Measurements from ENCODE around the gene WFDC5.
A peak's percentile ranks its signal among the peaks of the same experiment; 100 is the strongest.

Gene WFDC5

DNA sequence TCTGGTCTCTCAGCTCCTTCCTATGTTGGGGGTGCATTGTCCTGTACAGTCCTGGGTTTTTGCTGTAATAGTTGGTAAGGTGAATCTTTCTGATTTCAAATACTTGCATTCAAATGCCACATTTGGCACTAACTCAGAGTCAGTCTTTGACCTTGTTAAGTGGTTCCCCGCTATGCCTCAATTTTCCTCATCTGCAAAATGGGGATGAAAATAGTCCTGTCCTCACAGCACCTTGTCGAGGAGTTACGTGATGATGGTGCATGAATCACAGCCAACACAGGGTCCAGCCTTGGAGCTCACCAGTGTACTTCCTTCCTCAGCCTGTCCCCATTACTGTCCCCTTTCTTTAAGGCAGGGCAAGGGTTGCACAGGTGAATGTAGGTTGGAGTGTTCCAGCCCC lies 1.1 kb downstream of the WFDC5 start:
- DNase-seq = no peak

DNA sequence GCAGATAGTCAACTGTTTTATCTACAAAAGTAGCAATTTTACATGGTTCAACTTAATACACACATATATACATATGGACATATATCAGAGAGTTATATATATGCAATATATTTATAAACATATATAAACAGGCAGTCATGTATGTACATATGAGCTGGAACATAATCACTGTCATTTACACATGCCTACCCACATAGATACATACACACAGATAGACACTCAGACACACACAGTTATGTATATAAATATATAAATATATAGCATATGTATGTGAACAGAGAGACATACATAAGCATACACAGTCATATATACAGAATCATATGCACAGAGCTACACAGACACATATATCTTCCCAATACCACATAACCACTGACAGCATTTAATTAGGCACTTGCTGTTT lies 2.2 kb downstream of the WFDC5 start:
- no peak for DNase-seq

DNA sequence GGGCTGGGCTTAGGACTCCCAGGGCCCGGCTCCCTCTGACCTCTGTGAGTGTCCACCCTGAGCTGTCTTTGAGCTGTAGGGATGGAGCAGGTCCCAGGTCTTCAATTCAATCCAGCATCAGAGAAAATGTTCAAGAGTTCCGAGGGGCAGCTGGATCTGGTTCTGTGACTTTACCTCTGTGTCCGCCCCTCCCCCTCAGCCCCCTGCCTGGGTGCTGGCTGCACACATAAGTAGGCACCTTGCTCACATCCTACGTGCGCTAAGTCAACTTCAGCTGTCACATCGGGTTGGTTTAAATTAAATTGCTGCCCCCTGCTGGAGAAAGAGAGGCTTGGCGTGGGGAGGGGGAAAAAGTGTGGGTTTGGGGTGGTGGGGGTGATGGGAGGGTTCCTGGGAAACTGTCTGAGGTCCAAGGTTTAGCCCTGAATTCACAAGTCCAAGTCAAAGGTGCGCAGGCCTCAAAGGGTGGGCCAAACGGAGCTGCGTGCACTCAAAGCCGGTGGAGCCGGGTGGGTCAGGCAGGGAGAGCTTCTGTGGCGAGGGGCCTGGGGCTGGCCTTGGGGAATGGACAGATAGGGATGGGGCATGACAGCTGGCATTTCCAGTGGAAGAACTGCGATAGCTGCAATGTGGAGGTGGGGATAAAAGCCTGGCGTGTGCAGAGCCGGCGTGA lies 3.0 kb downstream of the WFDC5 start:
- DNase-seq = no peak

DNA sequence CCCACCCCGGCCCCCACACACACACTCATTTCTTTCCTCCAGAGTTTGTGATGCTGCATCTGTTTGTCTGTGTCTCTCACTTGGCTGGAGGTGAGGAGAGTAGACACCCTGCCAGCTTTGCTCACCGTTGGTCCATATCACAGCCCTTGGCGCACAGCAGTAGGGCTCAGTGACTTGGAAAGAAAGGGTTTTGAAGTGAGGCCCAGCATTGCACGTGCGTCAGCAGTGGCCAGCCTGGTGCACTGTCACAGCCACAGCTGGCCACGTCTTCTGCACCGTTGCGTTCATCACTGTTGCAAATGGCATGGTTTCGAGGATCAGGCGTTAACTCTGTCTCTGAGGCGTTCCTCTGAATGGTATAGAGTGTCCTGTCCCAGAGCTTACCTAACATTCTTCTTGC lies 3.7 kb downstream of the WFDC5 start:
- DNase-seq = no peak

DNA sequence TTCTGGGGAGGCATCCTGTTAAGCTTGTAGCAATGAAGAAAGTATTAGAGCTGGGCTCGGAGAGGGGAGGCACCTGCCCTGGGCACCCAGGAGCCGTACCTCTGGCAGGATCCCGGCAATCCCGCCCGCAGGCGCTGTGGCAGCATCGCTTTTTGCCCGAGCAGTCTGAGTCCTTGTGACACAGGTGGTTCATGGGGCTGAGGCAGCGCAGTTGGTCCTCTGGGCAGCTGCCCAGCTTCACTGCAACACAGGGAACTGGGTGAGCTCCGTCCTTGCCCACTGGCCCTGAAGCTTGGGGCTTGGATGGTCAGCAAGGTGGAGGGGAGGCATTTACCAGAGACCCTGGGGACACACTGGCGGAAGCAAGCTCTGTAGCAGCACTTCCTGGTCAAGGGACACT lies 4.7 kb downstream of the WFDC5 start:
- DNase-seq = no peak

DNA sequence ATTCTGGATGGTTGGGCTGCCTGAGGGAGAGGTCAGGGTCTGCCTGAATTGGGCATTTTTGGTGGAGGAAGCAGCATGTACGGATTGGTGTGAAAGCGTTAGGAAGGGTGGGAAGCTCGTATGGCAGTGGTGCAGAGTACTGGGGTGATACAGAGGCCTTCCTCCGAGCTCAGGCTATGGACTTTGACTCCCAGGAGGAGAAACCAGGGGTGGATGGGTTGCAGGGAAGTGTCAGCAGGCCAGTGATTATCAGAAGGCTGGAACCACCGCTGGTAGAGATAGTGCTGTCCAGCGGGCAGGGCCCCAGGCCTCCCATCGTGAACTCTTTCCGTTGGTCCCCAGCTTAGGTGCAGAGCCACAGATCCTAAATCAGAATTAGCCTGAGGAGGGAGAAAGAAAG lies 5.3 kb downstream of the WFDC5 start:
- DNase-seq = no peak

DNA sequence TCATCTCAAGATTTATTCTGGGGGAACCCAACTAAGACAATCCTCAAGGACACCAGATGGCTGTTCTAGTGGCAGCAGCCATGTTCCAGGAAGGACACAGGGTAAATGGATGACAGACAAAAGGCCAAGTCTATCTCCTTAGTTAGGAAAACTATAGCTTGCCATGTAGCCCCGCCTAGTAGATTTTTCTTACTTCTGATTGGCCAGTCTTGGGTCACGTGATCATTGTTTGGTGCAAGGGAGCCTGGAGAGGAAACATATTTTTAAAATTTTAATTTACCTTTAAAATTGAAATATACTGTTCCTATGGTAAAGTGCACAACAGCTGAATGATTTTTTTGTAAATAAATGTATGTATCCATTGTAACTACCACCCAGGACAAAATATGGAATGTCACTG lies 9.7 kb downstream of the WFDC5 start:
- DNase-seq = no peak

DNA sequence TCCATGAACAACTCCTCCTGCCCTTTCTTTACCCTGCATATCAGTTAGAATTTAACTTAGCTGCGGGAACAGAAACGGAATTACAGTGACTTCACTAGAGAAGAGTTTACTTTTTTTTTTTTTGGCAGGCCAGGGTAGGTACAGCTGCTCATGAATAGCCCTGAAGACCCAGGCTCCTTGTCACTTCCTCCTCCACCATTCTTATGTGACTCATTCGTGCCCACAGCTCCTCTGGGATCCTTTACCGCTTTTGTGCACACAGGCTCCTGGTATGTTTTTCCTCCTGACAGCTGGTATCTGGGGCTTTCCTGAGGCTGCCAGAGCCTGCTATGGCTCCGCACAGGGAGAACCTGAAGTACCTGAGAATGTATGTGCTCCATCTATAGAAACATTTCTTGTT lies 10.2 kb downstream of the WFDC5 start:
- DNase-seq = no peak

DNA sequence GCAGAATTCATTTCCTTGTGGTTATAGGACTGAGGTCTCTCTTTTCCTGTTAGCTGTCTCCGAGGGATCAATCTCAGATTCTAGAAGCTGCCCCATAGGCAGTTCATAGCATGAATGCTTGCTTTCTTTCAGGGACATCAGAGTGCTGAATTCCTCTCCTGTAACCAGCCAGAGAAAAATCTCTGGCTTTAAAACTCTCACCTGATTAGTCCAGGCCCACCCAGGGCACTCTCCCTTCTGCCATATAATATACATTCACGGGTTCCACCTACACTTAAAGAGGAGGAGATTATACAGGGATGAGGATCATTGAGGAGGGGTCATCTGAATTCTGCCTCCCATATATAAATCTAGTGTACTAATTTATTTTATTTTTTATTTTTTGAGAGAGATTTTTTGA lies 11.9 kb downstream of the WFDC5 start:
- no peak for DNase-seq

DNA sequence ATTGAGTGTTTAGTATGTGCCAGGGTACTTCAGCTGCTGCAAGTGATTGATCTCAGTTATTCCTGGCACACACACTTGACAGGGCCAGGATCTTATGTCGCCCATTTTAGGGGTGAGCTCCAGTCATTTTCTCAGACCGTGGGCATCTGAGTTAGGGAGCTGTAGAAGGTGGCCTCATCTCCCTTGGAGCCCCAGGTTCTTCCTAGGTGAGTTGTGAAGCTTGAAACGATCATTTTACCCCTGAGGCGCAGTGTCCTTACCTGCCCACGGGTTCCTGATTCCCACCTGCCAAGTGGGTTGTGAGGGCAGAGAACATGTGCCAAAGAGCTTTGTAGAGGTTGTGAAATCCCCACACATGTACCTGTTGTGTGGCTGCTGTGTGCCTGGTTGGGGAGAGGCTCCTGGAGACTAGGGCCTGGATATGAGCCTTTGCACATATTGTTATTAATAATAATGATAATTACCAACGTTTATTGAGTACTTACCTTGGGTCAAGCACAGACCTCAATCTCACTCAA lies 13.6 kb downstream of the WFDC5 start:
- no peak for DNase-seq

DNA sequence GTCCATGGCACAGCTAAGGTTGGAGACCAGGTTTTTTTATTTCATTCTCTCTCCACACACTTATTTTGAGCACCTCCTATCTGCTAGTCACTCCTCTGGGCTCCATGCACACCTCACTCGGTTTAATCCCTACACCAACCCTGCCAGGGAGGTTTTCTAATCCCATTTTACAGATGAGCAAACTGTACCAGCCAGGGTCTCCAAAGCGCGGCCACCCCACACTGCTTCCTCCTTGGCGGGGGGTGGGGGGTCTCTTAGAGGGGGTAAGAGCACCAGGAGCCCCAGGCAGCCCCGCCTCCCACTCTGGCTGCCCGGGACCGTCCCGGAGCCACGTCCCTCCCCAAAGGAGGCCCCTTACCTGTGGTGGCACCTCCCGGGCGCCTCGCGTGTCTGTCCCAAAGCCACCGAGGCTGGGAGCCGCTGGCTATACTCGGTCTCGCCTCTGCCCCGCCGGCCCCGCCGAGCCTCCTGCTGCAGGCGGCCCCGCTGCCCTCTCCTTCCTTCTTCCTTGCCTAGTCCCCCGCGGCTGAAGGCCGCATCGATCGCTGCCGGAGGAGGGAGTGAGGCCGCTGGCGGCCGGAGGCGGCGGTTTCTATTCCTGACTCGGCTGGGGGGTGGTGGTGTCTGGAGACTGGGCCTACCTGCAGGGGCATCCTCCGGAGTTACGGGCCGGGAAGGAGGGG lies 14.3 kb downstream of the WFDC5 start, which contains the start of gene KCNS1:
Gene KCNS1 (minus strand): TSS at position 565 of the 683 bp plus-strand sequence. CDS start 1,891 bp downstream, outside the sequence.
- no peak for DNase-seq

DNA sequence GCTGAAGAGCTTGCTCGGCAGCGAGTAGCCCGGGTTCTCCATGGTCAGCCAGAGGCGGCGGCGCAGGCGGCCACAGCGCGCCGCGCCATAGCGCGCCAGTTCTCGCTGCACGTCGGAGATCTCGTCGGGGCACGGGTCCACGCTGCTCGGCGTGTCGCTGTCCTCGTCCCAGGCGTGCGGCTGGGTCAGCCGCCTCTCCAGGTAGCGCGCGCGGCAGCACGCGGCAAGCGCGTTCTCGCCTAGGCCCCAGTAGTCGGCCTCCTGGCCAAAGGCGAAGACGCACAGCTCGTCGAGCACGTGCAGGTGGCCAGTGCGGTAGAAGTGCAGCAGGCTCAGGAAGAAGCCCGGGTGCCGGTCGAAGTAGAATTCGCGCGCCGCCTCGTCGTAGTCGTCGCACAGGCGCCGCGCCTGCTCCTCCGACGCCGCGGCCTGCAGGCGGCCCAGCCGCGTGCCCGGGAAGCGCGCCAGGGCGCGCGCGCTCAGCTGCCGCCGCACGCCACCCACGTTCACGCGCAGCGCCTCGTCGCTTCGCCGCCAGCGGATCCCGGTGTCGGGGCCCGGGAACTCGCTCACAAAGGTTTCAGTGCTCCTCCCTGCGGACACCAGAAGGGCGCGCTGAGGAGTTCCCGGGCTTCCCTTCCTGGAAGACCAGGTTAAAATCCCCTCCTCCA lies 16.7 kb downstream of the WFDC5 start:
- no peak for DNase-seq

DNA sequence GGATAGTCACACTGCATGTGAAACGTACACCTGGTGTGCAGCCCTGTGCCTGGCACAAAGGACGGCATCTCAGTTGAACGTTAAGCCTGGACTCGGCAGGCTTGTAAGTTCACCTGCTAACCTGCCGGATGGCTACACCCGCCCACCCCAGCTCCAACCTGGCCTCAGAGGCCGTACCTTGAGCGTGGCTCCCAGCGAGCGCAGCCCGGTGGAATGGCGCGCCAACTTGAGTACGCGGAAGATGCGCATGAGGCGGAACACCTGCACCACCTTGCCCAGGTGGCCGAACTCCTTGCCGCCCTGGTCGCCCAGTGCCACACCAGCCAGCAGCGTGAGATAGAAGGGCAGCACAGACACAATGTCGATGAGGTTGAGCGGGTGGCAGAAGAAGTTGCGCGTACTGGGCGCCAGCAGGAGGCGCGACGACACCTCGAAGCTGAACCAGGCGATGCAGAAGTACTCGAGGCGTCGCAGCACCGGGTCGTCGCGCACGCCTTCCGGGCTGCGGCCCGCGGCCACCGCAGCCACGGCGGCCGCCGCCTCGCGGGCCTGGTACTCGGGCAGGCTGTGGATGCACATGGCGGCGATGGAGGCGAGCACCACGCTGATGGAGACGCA lies 17.4 kb downstream of the WFDC5 start:
- DNase-seq = no peak

DNA sequence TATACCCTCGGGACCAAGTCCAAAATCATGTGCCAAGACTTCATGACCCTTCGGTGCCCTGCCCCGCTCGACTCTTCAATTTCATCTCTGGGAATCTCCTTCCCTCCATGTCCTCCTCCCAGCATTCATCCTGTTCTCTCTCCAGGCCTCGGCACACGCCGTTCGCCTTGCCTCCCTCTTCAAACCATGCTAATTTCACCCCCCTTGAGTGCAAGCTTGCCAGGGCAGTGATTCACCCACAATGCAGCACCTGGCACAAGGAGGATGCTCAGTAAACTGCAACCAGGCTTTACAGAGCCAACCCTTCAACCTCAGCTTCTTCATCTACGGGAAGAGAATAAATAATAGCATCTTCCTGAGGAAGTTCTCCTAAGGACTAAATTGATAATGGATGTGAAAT lies 18.2 kb downstream of the WFDC5 start:
- no peak for DNase-seq

DNA sequence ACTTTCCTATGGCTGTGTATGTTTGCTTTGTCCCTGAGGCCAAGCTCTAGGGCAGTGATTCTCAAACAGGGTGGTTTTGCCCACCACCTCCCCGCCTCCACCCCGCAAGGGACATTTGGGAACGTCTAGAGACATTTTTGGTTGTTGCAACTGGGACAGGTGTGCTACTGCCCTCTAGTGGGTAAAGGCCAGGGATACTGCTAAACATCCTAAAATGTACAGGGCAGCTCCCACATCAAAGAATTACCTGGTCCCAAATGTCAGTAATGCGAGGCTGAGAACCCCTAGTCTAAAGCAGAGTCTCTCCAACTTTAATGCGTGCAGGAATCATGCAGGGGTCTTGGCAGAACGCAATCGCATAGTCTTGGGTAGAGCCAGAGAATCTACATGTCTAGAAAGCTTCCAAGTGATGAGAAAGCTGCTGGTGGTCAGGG lies 19.2 kb downstream of the WFDC5 start:
- DNase-seq = peak; percentile 61

DNA sequence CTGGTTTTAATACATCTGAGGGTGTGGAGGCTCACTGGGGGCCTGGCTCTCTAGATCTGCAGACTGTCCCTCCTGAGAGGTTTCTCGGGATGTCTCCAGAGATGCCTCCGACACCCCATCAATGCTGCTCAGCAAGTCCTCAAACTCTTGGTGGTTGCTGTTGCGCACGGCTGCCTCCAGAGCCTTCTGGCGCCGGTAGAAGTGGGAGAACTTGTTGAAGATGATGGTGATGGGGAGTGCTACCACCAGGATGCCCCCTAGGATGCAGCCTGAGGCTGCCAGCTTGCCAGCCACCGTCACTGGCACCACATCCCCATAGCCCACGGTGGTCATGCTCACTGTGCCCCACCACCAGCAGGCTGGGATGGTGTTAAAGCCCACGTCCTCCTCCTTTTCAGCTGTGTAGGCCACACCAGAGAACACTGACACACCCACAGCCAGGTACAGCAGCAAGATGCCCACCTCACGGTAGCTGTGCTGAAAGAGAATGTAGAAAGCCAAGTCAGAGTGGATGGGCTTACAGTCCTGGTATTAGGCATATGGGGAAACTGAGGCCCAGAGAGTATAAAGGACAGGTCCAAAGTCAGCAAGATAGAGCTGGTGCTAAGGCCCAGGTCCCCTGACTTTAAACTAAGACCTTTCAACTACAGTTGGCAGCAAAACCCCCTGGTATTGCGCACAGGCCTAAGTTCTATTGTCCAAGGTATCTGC lies 20.0 kb downstream of the WFDC5 start:
- DNase-seq = no peak

DNA sequence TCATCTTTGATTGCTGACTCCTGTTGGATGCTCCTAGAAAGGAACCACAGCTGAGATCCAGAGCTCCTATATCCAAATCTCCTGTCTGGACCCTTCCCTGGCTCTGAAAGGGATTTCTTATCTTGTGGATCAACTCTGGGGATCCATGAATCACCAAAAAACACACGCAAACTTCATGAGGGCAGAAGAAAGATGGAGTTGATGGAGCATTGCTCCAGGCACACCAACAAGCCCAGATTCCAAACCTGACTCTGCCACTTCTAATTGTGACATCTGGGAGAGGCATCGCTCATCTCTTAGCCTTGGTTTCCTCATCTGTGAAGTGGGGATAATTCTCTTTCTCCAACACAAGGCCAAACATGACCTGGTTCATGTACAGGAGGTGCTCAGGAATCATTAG lies 20.8 kb downstream of the WFDC5 start:
- DNase-seq = no peak

DNA sequence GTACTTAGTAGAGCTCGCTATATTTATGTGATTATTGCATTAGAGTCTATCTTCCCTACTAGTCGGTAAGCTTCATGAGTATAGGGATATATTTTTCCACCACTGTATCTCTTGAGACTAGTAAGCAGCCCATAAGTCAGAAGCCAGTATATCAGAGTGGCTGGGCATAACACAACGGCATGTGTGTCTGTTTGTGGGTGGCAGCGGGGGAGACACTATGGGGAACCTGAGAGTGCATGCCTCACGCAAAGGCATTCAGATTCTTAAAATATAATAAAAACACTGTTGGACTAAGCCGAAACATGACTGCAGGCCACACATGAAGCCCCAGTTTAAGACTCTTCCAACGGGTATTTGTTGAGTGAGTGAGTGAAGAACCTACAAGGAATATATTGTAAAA lies 22.1 kb downstream of the WFDC5 start:
- no peak for DNase-seq

DNA sequence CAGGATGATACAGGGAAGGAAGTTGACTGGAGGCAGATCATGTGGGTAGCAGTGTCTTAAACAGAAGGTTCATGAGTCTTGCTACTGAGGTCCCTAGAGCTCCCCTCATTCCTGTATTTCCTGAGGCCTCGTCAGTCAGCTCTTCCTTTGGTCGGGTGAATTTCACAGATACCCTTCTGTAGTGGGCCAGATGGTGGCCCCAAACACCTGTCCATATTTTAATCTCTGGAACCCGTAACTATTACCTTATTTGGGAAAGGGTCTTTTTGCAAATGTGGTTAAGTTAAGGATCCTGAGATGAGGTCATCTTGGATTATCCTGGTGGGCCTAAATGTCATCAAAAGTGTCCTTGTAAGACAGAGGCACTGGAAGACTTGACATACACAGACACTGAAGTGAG lies 23.6 kb downstream of the WFDC5 start:
- no peak for DNase-seq

DNA sequence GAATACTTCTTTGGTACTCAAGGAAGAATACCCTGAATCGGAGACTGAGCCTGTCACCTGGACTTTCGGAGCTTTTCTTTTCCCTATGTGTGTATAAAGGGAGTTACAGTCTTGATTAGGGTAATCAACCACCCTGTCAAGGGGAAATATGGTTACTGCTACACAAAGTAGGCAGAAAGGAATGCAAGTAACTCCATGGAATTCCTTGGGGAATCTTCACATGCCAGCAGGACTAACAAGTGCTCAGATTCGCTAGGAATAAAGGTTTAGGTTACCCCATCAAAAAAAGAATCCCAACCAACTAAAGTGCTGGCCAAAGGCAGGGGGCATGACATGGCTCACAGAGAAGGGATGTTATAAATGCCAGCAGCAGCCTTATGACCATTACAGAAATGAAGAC lies 24.5 kb downstream of the WFDC5 start:
- DNase-seq = no peak

DNA sequence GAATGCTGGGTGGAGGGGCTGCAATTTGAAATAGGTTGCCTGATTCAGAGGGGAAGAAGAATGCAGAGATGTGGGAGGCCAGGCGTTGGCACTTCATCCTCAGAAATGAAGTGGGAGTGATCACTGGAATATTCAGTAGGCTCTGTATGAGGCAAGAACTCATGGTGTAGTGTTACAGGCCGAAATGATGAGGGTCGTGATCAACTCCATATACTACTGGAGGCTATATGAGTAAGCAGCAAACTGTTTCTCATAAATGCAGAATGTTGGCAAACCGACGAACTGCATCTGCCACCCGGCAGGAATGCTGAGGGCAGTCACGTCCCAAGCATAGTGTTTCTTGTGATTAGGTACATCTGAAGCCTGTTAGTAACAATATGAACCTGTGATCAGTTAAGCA lies 26.7 kb downstream of the WFDC5 start:
- DNase-seq = peak; percentile 96

DNA sequence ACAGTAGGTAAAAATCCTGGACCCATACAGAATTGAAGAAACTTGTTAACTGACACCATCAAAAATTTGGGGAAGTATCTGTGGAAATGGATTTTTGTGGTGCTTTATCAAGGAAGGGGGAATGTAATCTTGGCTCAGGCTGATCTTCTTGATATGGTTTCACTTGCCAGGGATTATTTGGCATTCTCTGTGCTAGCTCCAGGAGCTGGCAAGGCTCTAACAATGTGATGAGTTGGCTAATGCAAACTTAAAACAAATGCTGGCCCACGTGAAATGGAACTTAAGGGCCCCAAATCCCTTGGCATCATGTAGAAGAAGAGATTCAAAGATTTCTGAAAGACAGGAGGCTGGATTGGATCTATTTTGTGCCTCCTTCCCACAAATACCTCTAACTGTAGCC lies 27.2 kb downstream of the WFDC5 start:
- DNase-seq = no peak

All from amniotic stem cell (primary cell).